Ascending aorta (tissue), 2 donors: ENCODE data around the gene ERG28. TPM values are rescaled to one million over a fixed set of nuclear protein-coding genes. Genes with fewer than 3 reads are reported as not detected.

Source experiments
- DNase-seq, 2 donors: peaks; one replicate each; pipeline ENCODE4 v3.0.0-alpha.2; 2019; ENCODE audit warnings: low spot score in 2 of 2
- H3K27ac ChIP-seq, 2 donors: fragments of 200-600 bp; sonication (generic); one replicate each; pipeline ENCODE4 v1.5.1; 2016 to 2017; ENCODE audit warnings: mild to moderate bottlenecking in 1 of 2
- H3K27me3 ChIP-seq: fragments of 200-600 bp; sonication (generic); one replicate; pipeline ENCODE4 v1.5.1; 2017
- H3K36me3 ChIP-seq, 2 donors: fragments of 200-600 bp; sonication (generic); one replicate each; pipeline ENCODE4 v1.5.1; 2016
- H3K4me1 ChIP-seq, 2 donors: fragments of 200-600 bp; sonication (generic); one replicate each; pipeline ENCODE4 v1.5.1; 2016 to 2017; ENCODE audit warnings: mild to moderate bottlenecking in 1 of 2
- H3K4me3 ChIP-seq, 2 donors: fragments of 200-600 bp; sonication (generic); one replicate each; pipeline ENCODE4 v1.5.1; 2016 to 2017; ENCODE audit warnings: mild to moderate bottlenecking in 1 of 2
- H3K9me3 ChIP-seq, 2 donors: fragments of 200-600 bp; sonication (generic); one replicate each; pipeline ENCODE4 v1.5.1; 2016
- intact Hi-C: fragments of 100-400 bp; cut with DNase I; formaldehyde crosslinking; loops from one replicate; pipeline ENCODE4 v1.15.1; 2023
- total RNA-seq: library from RNA; depleted of rRNA; stranded (reverse); fragments of >200 nt; gene quantifications from one replicate; pipeline ENCODE4 v1.1.0, GENCODE V29; 2016
- TF ChIP-seq, protein P1 (sequence below), 3 experiments: fragments of 200-600 bp in 2 of 3; fragments of 450-650 bp in 1 of 3; sonication (generic) in 2 of 3; IDR thresholded peaks; one replicate each; pipeline ENCODE4 v1.5.1; 2016 to 2019; ENCODE audit warnings: antibody characterized with exemption in 3 of 3, mild to moderate bottlenecking in 1 of 3, moderate library complexity in 1 of 3

The ERG28 gene
- total RNA-seq, 1 donor from 2014 or later, result 2.3 TPM

DNA sequence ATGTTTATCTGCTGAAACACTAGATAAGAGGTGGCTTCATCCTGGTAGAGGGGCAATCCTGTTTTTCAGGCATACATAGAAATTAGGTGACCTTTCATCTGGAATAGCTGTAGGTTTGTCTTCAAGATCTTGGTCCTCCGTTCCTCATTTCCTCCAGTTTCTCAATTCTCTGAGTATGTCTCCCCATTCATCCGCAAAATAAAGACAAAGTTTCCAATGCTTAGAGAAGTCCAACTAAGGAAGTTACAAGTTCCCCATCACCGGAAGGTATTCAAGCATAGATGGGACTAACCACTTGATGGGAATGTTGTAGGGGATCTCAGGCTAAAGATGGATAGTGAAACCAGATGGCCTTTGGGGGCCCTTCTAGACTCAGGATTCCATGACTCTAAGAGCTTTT, 34.3 kb downstream of the ERG28 start:
- no peaks in the 10 kb centered on the region for H3K4me1 ChIP-seq
- no peaks in the 10 kb centered on the region for H3K27me3 ChIP-seq
- intact Hi-C loops, result no loop called here
- TF ChIP-seq, protein P1, sequence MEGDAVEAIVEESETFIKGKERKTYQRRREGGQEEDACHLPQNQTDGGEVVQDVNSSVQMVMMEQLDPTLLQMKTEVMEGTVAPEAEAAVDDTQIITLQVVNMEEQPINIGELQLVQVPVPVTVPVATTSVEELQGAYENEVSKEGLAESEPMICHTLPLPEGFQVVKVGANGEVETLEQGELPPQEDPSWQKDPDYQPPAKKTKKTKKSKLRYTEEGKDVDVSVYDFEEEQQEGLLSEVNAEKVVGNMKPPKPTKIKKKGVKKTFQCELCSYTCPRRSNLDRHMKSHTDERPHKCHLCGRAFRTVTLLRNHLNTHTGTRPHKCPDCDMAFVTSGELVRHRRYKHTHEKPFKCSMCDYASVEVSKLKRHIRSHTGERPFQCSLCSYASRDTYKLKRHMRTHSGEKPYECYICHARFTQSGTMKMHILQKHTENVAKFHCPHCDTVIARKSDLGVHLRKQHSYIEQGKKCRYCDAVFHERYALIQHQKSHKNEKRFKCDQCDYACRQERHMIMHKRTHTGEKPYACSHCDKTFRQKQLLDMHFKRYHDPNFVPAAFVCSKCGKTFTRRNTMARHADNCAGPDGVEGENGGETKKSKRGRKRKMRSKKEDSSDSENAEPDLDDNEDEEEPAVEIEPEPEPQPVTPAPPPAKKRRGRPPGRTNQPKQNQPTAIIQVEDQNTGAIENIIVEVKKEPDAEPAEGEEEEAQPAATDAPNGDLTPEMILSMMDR (IDR thresholded peaks at IDR 0.05), result no peak
- DNase-seq, result no peak
- no peak overlapping the region for H3K4me3 ChIP-seq
- no peaks in the 10 kb centered on the region for H3K9me3 ChIP-seq
- H3K27ac ChIP-seq, result no peak overlapping the region
- H3K36me3 ChIP-seq, result no peaks in the 10 kb centered on the region

DNA sequence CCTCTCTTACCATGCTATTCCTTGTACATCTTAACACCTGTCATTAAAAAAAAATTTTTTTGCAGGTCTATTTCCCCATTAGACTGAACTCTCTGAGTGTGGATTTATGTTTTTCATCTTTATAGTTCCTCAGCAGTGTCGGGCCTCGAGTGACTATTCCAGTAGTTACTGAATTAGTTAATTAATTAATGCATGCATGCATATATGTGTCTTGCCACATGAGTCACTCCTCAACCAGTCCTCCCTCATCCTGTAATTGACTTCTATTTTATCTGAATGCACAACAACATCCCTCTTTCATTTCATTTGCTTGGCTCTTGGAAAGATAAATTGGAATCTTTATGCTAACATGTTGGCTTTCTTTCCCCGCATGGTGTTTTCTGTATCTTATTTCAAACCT, 35.6 kb downstream of the ERG28 start:
- no peak for DNase-seq
- Histone ChIP-seq H3K27me3 (no peaks in the 10 kb centered on the region), H3K27ac (no peak overlapping the region), H3K4me1 (no peaks in the 10 kb centered on the region), H3K9me3 (no peaks in the 10 kb centered on the region), H3K36me3 (no peaks in the 10 kb centered on the region), H3K4me3 (no peak overlapping the region)
- intact Hi-C loops, result no loop called here
- TF ChIP-seq, protein P1 (IDR thresholded peaks at IDR 0.05), result no peak

DNA sequence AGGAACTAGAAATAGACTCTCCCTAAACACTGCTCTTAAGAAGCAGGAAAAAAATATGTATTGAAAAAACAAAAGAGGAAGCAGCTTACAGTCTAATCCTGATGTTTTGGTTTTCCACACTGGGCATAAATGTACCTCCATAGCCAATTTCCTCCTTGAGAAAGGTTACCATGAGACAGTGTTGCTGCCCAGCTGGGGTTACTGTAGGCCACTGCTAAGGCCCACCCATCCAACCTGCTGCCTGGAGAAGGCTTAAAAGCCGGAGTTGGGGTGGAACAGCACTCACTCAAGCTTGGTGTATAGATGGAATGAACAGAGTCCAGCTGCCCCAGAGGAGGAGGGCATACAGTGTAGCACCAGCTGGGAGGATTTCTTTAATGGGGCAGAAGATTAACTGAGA, 41.1 kb downstream of the ERG28 start:
- TF ChIP-seq, protein P1 (IDR thresholded peaks at IDR 0.05), result no peak
- no peak overlapping the region for H3K4me3 ChIP-seq
- H3K27ac ChIP-seq, result no peak overlapping the region
- no peaks in the 10 kb centered on the region for H3K36me3 ChIP-seq
- H3K27me3 ChIP-seq, result no peaks in the 10 kb centered on the region
- no peak for DNase-seq
- H3K4me1 ChIP-seq, result no peaks in the 10 kb centered on the region
- H3K9me3 ChIP-seq, result no peaks in the 10 kb centered on the region
- intact Hi-C loops, result no loop called here

DNA sequence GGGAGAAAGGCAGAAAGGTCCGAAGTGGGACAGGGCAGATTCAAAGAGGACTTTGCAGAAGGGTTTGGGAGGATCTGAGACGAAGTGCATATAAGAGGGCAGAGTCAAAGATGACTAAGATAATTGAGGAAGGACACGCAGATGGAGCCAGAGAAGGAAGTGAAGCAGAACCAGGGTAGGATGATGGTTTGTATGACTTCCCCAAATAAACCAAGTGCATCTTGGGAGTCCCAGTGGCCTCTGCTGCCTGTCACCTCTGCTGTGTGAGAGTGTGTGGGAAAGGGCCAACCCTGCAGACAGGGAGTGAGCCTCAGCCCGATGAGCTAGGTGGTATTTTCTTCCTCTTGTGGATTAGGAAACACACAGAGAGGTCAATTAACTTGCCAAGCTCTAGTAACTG, 45.5 kb downstream of the ERG28 start:
- no peaks in the 10 kb centered on the region for H3K36me3 ChIP-seq
- TF ChIP-seq, protein P1 (IDR thresholded peaks at IDR 0.05), result no peak
- DNase-seq, result peak in 1 of 2 donors; percentile 65
- intact Hi-C loops, result no loop called here
- no peaks in the 10 kb centered on the region for H3K9me3 ChIP-seq
- no peaks in the 10 kb centered on the region for H3K4me1 ChIP-seq
- H3K27ac ChIP-seq, result no peak overlapping the region
- H3K4me3 ChIP-seq, result no peak overlapping the region
- H3K27me3 ChIP-seq, result no peaks in the 10 kb centered on the region

DNA sequence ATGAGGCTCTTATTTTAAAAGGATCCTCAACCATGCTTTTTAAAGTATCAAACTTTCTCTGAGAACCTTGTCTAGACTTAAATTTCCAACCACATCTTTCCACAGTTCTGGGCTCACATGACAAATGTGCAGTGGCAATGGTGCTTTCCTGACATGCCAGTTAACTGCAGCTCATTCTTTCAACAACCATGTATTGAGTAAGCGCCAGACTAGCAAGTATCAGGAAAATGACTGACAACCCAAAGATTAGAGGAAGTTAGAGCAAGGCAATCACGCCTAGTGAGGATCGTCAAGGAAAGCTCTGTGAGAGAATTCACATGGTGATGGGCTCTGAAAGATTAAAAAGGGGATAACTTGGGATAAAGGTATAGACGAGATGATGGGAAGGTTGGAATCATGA, 46.5 kb downstream of the ERG28 start:
- Histone ChIP-seq H3K27me3 (no peaks in the 10 kb centered on the region), H3K4me1 (no peaks in the 10 kb centered on the region), H3K27ac (no peak overlapping the region), H3K9me3 (no peaks in the 10 kb centered on the region), H3K36me3 (no peaks in the 10 kb centered on the region), H3K4me3 (no peak overlapping the region)
- DNase-seq, result no peak
- TF ChIP-seq, protein P1 (IDR thresholded peaks at IDR 0.05), result no peak
- intact Hi-C loops, result no loop called here

DNA sequence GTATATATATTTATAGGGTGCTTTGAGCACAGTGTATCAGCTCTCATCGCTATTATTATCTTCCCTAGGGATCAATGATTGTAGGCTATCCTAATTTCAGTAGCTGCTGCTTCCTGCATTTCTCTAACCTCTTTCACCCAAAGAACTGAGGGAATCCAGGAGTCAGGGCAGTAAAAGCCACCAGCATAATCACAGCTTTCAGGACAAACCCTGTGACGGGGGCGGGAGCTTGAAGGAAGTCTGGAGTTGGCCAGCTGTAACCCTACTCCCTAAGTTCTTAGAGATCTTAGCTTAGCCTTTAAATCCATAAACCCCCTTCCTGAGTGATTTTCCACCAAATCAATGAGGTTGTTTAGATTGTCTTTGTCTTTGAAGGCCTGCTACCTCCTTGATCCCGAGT, 48.5 kb downstream of the ERG28 start:
- intact Hi-C loops, result no loop called here

More for the DNA sequence above, 48.5 kb downstream of the ERG28 start:
- Histone ChIP-seq H3K36me3 (no peaks in the 10 kb centered on the region), H3K27ac (no peak overlapping the region), H3K4me1 (no peaks in the 10 kb centered on the region), H3K4me3 (no peak overlapping the region), H3K27me3 (no peaks in the 10 kb centered on the region), H3K9me3 (no peaks in the 10 kb centered on the region)
- no peak for DNase-seq
- TF ChIP-seq, protein P1 (IDR thresholded peaks at IDR 0.05), result no peak
